HL-60 (cell line): ENCODE data around the gene FBXO15.

ENCODE experiments used
- DNase-seq, 2 experiments: peaks; one replicate each; pipeline ENCODE4 v3.0.0-alpha.2; 2010 to 2020; ENCODE audit warnings: low read depth in 1 of 2, low spot score in 1 of 2
- H3K27ac ChIP-seq: fragments of 250-450 bp; sonication (Bioruptor Pico); replicated peaks from 2 replicates; pipeline ENCODE4 v1.5.1; 2020; ENCODE audit warnings: mild to moderate bottlenecking, moderate library complexity
- H3K27me3 ChIP-seq: fragments of 250-450 bp; sonication (Bioruptor Pico); 2 replicates; pipeline ENCODE4 v1.5.1; 2021; ENCODE audit warnings: mild to moderate bottlenecking, moderate library complexity; ENCODE audit not compliant: insufficient read depth, poor library complexity, severe bottlenecking
- H3K4me3 ChIP-seq: replicated peaks from 2 replicates; pipeline ENCODE4 v1.5.1; 2011; ENCODE audit warnings: mild to moderate bottlenecking, control low read depth, low read length; ENCODE audit not compliant: insufficient read depth
- GABPA ChIP-seq: IDR thresholded peaks from 2 replicates; pipeline ENCODE4 v1.6.1; 2012; ENCODE audit warnings: low read depth
- POLR2AphosphoS5 ChIP-seq: IDR thresholded peaks from 2 replicates; pipeline ENCODE4 v1.6.1; 2012; ENCODE audit warnings: low read depth
- SPI1 ChIP-seq: IDR thresholded peaks from 2 replicates; pipeline ENCODE4 v1.6.1; 2012; ENCODE audit warnings: low read depth, mild to moderate bottlenecking, borderline replicate concordance
- TF ChIP-seq, protein P1 (sequence below): IDR thresholded peaks from one replicate; pipeline ENCODE4 v1.5.1; 2011; ENCODE audit warnings: low read length, control low read depth, inconsistent platforms; ENCODE audit not compliant: insufficient read depth
- TF ChIP-seq, protein P2 (sequence below): IDR thresholded peaks from 2 replicates; pipeline ENCODE4 v1.6.1; 2012; ENCODE audit warnings: low read depth; ENCODE audit not compliant: insufficient replicate concordance

Gene FBXO15

DNA sequence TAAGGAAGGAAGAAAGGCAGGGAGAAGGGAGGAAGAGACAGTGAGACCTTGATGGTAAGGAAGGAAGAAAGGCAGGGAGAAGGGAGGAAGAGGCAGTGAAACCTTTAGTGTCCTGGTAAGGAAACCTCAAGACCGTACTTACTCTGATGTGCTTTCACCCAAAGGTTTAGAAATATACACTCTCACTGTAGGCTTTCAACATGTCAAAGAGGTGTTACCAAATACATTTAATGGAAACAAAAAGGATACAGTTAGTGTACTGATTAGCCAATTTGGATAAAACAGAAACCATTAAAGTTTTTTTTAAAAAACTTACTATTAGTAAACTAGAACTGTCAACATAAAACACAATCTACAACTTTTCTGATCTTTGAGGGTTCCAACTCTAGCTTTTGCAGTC is 7.1 kb downstream of the FBXO15 start:
- Histone ChIP-seq H3K4me3 (no peak overlapping the region), H3K27ac (no peak overlapping the region), H3K27me3 (peaks cover 6% of the 10 kb centered on the region)
- TF ChIP-seq GABPA (no peak), POLR2AphosphoS5 (no peak), SPI1 (no peak)
- TF ChIP-seq, protein P1, sequence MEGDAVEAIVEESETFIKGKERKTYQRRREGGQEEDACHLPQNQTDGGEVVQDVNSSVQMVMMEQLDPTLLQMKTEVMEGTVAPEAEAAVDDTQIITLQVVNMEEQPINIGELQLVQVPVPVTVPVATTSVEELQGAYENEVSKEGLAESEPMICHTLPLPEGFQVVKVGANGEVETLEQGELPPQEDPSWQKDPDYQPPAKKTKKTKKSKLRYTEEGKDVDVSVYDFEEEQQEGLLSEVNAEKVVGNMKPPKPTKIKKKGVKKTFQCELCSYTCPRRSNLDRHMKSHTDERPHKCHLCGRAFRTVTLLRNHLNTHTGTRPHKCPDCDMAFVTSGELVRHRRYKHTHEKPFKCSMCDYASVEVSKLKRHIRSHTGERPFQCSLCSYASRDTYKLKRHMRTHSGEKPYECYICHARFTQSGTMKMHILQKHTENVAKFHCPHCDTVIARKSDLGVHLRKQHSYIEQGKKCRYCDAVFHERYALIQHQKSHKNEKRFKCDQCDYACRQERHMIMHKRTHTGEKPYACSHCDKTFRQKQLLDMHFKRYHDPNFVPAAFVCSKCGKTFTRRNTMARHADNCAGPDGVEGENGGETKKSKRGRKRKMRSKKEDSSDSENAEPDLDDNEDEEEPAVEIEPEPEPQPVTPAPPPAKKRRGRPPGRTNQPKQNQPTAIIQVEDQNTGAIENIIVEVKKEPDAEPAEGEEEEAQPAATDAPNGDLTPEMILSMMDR = no peak
- TF ChIP-seq, protein P2, sequence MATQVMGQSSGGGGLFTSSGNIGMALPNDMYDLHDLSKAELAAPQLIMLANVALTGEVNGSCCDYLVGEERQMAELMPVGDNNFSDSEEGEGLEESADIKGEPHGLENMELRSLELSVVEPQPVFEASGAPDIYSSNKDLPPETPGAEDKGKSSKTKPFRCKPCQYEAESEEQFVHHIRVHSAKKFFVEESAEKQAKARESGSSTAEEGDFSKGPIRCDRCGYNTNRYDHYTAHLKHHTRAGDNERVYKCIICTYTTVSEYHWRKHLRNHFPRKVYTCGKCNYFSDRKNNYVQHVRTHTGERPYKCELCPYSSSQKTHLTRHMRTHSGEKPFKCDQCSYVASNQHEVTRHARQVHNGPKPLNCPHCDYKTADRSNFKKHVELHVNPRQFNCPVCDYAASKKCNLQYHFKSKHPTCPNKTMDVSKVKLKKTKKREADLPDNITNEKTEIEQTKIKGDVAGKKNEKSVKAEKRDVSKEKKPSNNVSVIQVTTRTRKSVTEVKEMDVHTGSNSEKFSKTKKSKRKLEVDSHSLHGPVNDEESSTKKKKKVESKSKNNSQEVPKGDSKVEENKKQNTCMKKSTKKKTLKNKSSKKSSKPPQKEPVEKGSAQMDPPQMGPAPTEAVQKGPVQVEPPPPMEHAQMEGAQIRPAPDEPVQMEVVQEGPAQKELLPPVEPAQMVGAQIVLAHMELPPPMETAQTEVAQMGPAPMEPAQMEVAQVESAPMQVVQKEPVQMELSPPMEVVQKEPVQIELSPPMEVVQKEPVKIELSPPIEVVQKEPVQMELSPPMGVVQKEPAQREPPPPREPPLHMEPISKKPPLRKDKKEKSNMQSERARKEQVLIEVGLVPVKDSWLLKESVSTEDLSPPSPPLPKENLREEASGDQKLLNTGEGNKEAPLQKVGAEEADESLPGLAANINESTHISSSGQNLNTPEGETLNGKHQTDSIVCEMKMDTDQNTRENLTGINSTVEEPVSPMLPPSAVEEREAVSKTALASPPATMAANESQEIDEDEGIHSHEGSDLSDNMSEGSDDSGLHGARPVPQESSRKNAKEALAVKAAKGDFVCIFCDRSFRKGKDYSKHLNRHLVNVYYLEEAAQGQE = no peak
- no peak for DNase-seq

DNA sequence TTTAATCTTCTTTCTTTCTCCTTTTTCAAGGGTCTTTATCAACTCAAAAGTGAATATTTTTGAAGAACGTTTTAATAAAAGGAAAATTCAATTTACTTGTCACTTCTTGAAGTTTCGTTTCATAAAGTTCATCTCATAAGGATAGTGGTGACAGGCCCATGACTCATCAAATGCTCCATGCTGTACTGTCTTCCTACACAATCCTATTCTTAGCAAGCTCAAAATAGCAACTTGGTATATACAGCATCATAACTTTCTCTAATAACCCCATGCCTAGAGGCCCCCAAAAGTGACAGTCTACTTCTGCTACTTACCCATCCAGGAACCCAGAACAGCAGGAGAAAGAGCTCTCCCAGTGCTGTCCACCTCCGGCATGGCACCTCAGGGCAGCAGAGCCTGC is 7.7 kb downstream of the FBXO15 start:
- Histone ChIP-seq H3K27ac (no peak overlapping the region), H3K27me3 (peaks cover 6% of the 10 kb centered on the region), H3K4me3 (no peak overlapping the region)
- DNase-seq = peak in 1 of 2 experiments; percentile 56
- TF ChIP-seq, protein P1 = no peak
- TF ChIP-seq POLR2AphosphoS5 (no peak), SPI1 (no peak), GABPA (no peak)
- TF ChIP-seq, protein P2 = no peak

DNA sequence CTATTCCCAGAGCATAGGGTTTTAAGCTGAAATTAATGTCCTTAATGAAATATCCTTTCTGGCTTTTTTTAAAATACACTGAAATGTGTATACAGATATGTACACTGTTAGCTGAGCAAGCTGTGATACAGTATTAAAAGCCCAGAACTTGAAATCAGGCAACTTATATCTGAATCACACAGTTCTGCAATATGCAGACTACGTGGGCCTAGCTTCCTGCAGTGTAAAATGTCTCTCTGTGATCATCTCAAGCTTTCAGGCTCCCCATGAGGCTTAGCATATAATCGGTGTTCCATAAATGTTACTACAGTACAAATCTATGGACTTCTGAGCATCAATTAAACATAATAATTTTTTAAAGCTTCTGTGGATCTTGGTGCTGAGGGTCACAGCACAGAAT is 8.2 kb downstream of the FBXO15 start:
- no peak overlapping the region for H3K4me3 ChIP-seq
- no peak for DNase-seq
- H3K27me3 ChIP-seq = peaks cover 6% of the 10 kb centered on the region
- TF ChIP-seq, protein P1 = no peak
- TF ChIP-seq, protein P2 = no peak
- TF ChIP-seq SPI1 = no peak
- no peak for TF ChIP-seq GABPA
- TF ChIP-seq POLR2AphosphoS5 = no peak
- no peak overlapping the region for H3K27ac ChIP-seq
